ENCODE measurements around the gene CMTM7.
"Not testable (repeated sequence)": the region's sequence is repeated elsewhere in the genome, so short reads cannot be mapped to it uniquely, and the experiment has no call there.

Gene CMTM7

DNA sequence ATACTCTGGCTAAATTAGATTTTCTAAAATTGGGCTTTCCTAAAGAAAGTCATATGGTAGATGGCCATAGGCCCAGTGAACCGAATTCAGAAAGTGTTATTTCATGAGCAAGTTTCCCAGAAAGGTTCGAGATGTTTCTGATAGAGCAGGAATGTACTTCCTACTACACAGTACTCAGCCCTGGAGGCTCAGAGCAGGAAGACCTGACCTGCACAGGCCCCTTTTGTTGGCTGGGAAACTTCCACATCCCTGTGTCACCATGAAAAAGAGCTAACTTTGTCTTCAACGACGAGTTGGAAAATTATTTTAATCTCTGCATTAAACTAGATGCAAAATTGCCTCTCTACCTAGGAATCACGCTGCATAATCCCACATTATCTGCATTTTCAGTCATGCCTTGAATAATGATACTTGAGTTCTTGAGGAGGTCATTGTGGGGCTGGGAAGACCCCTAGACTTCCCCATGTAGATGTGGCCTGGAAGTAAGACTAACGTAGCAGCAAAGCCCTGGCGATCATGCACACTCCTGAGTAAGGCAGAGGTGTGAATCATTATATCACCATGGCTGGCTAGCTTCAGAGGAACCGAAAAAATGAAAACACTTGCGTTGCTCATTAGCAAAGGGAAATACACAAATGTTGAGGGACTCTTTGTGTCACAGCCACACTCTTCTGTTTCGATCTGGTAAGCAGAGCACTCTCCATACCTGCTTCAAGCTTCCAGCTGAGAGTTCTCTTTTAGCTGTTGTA is 47.1 kb downstream of the CMTM7 start:
- DNase-seq (ENCODE audit: low spot score), result no peak

DNA sequence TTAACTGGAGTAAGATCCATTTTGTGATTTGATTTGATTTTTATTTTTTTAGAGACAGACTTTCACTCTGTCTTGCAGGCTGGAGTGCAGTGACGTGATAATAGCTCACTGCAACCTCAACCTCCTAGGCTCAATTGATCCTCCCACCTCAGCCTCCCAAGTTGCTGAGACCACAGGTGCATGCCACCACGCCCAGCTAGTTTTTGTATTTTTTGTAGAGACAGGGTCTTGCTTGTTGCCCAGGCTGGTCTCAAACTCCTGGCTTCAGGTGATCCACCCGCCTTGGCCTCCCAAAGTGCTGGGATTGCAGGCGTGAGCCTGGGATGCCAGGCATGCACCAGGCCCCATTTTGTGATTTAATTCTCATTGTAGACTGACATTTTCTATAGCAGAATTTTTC is 47.8 kb downstream of the CMTM7 start:
- not testable (repeated sequence) for DNase-seq (ENCODE audit: low spot score)

DNA sequence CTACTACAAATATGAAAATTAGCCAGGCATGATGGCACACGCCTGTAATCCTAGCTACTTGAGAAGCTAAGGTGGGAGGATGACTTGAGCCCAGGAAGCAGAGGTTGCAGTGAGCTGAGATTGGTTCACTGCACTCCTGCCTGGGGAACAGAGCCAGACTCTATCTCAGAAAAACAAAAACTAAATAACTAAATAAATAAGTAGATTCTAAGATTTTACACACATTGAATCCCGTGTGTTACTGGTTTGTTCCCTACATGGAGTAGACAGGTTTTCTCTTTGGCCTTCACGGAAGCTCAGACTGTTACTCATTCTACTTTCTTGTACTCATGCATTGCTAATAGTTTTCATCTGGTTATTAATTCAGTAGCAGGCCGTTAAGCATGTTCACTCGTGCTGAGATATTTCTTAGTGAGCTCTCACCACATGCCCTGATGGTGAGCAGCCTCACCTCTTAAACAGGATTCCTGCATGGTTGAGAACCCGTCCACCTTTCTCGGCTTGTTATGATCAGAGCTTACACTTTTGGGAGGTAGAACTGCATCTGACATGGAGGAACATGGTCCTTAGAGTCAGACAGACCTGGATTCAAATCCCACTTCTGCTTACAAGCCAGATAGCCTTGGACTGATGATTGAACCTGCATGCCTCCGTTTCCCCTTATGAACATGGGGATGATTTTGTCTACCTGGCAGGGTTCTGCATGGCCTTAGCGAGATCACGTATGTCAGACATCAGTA is 49.1 kb downstream of the CMTM7 start:
- no peak for DNase-seq (ENCODE audit: low spot score)

DNA sequence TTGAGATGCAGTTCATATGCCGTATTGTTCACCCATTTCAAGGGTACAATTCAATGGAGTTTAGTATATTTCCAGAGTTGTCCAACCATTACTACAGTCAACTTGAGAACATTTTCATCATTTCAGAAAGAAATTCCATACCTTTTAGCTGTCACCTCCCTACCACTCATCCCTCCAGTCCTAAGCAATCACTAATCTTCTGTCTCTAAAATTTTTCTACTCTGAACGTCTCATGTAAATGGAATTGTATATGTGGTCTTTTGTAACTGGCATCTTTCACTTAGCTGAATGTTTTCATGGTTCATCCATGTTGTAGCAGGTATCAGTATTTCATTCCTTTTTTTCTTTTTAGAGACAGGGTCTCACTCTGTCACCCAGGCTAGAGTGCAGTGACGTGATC is 51.1 kb downstream of the CMTM7 start:
- no peak for DNase-seq (ENCODE audit: low spot score)

DNA sequence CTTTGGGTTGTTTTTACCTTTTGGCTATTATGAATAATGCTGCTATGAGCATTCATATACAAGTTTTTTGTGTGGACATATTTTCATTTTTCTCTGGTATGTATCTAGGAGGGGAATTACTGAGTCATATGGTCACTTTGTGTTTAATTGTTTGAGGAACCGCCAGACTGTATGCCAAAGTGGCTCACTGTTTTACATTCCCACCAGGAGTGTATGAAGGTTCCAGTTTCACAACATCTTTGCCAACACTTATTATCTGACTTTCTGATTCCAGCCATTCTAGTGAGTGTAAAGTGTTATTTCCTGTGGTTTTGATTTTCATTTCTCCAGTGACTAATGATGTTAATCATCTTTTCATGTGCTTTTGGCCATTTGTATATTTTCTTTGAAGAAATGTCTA is 51.8 kb downstream of the CMTM7 start:
- no peak for DNase-seq (ENCODE audit: low spot score)

DNA sequence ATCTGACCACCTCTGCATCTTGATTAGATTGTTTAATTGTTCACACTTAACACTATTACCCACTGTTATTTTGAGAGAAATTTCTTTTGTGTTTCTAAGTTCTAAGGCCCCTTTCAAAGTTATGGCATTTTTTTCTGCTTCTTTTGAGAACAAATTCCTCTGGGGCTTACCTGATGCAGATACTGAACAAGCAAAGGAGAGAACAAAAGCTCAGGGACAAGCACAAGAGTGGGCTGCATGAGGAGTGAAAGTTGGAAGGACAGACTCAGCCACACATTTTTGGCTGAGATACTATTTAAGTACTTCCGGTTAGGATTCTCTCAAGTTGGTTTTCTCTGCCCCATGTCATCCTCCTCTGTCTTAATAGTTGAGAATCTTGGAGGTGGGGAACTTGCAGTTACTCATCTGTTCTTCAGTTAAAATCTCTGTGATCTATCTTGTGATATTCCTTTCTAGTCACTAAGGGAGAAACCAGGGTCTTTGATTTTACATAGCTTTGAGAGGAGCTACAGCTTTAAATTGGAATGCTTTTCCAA is 56.3 kb downstream of the CMTM7 start:
- no peak for DNase-seq (ENCODE audit: low spot score)

DNA sequence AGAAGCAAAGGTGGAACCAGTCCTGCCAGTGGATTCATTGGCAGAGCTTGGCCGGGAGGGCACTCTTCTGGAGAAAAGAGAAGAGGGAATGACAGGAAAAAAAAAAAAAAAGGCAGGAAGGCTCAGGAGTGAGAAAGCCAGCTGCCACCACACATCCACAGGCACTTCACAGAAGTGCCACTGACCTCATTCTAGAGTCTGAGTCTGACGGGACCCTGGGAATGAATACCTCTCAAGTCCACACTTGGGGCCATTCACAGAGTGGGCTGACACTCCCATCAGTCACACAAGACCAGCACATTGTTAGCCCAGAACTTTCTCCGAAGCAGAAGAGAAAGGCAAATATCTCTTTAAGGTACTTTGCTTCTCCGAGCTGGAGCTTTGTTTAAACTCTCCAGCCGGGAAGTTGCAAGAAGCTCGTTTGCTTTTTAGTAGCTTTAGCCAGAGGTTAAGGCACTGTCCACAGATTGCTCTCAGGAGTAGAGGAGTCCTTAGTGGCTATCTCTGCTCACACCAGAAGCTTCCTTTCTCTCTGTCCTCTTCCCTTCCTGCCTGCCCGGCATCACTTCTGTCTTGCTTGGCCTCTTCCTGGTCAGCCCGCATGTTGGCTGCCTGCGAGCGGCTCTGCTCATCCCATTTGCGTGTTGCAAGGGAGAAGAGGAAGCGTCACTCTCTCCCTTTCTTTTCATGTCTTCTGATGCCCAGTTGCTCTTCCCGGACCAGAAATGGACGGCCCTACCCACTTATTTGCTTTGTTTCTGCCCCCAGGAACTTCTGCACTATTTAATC is 57.2 kb downstream of the CMTM7 start:
- no peak for DNase-seq (ENCODE audit: low spot score)

DNA sequence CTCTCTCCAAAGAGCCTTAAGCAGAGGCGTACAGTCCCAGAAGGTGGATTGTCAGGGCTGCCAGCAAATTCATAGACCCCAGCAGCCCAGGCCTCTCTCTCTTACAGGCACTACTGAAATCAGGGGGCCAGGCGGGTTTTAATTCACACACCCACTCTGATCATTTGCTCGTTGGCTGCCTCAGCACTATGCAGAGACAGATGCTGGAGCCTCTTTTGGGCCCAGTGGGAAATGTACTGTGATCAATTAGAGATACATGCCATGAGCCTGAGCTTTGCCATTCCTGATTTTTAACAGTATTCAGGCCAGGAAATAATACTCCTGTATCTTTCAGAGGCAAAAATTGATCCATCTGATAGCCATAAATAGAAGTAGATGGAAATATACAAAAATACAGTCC is 58.0 kb downstream of the CMTM7 start:
- no peak for DNase-seq (ENCODE audit: low spot score)

DNA sequence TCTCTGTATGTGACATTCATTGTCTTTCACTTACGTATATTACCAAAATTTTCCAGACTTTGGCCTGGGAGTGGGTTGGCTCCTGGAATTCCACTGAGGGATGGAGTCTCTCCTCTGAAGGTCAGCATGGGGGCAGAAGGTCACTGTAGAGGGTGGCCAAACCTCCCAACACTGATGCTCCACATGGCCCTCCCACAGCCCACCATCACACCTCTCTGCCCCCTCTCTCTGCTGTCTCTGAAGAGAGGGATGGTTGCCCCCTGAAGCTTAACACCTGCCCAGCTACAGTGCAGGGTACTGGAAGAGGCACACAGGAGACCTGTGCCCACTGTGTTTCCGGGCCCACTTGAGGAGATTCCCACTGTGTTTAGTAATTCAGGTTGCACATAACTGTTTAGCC is 58.8 kb downstream of the CMTM7 start:
- DNase-seq (ENCODE audit: low spot score), result no peak

DNA sequence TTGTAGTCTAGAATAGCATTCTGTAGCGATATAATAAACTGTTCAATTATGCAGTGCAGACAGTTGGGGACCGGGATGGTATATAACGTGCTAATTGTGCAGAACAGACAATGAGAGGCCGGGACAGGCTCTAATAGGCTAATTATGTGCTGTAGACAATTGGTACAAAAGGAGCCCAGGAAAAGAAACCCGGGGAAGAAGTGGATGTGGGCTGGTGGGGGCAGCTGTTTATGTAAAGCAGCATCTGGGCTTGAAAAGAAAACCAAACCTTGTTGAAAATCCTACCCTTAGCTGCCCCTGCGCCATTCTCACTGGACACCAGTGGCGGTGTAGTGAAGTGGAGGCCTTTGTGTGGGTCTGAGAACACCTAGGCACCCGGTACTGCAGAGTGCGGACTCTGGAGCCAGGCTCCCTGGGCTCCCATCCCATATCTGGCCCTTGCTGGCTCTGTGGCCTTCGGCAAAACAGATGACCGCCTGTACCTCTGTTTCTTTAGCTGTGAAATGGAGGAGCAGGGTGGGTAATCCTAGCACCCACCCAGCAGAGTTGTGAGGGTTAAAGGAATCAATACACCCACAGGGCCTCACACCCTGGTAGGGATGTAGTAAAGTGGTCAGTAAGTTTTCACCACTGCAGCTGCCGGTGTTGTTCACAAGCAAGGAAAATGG is 59.5 kb downstream of the CMTM7 start:
- DNase-seq (ENCODE audit: low spot score), result no peak

DNA sequence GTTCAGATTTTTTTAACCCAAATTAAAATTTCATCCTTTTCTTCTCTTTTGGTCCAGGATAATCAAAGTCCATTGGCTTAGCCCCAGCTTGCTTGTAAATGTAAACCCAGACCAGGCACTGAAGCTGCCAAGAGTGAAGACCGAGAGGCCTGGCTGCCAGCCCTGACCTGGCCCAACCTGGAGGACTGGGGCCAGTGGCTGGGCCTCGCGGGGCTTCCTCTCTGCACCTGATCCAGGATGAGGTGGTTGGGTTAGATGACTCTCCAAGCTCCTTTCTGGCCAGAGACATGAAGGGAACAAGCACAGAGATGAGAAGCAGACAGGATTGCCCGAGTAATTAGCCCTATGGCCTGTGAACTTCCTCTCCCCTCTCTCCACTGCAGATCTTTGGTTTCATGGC is 60.4 kb downstream of the CMTM7 start:
- DNase-seq (ENCODE audit: low spot score), result no peak

DNA sequence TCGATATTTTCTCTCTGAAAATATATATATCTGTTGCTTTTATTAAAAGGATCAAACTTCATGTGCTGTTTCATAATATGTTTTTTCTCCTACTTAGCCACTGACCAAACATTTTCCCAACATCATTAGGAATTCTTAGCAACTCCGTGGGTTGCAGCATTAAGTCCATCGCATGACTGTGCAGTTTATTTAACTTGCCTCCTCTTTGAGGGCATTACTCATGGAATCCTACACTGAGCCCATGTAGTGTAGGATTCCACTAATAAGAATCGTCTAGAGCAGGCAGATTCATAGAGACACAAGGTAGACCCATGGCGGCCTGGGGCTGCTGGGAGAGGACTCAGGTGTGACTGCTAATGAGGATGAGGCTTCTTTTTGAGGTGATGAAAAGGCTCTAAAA is 61.7 kb downstream of the CMTM7 start:
- no peak for DNase-seq (ENCODE audit: low spot score)

DNA sequence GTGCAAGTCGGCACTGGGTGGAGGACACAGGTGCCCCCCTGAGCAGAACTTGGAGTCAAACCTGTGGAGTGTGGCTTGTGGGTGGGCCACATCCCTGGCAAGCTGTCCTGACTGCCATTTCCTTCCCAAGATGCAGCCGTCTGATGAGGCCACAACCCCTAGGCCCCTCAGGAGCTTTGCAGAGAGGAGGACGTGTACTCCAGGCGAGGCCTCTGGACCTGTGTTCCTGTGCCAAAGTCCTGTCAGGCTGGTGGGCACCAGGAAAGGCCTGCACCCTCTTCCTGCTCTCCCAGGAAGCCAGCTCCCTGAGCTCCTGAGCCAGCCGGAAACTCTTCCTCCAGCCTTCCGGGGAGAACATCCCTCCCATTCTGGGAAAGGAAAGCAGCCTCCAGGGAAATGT is 62.5 kb downstream of the CMTM7 start:
- no peak for DNase-seq (ENCODE audit: low spot score)

DNA sequence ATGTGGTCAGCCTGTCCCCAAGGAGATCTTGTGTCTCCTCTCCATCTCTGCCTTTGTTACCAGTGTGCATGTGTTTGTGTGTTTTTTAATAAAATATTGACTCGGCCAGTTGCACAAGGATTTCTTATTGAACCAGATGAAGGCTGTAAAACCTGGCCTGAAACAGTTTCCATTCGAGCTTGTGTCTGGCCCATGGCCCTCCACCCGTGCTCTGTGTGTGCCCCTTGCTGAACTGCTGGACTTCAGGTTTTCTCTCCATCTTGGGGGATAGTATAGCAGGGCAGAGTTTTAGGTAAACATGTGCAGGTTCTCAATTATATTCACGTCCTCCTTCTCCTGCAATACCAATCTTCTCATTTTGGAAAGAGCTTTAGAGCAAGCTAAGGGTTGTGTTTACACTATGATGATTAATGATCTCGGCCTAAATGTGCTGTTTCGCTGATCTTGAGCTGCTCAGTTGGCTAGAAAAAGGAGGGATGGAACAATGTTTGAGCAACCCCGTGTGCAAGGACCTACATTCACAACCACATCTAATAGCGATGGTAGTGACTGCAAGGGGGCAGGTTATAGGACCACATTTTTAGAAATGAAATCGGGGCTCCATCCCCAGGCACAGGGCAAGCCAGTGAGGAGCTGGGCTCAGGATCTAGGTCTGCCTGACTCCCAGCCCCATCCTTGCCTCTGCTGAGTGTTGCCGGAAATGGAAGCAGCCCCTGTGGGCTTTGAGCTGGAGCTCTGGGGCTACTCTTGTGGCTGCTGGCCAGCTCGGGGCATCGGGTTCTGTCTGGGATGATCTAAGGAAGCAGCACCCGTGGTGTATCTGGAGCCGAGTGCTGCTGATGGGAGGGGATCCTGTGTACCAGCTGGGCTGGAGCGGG is 63.3 kb downstream of the CMTM7 start:
- DNase-seq (ENCODE audit: low spot score), result no peak

DNA sequence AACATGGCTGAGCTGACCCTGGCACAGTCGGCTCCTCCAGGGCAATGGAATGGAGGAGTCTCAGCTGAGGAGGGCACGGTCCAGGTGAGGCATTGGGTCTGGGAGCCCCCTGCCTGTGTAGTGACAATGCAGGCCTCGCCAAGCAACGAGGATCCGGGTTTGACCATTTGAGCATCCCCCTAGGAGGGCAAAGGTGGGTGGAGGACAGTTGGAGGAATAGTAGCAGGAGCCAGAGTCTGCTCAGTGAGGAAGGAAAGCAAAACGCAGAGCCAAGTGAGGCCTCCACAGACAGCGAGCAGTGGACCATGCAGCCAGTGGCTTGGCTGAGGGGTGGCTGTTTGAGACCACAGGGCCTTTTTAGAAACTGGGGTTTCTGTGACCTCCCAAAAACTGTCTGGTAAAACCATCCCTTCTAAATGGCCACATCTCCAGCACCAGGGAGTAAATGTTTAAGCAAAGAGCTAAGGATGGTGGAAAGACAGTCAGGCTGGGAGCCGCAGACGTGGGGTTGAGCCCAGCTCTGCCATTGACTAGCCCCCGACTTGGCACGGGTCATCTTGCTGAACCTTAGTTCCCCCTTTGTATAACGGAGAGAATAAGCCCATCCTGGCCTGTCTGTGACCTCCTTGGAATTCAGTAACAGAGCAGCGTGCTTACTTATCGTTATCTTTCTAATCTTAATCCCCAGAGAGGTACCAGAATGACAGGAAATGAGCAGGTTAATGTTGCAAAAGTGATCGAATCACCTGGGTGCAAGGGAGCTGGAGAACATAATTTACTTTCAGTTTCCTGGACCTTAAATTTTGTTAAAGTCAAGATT is 64.2 kb downstream of the CMTM7 start:
- DNase-seq (ENCODE audit: low spot score), result no peak

DNA sequence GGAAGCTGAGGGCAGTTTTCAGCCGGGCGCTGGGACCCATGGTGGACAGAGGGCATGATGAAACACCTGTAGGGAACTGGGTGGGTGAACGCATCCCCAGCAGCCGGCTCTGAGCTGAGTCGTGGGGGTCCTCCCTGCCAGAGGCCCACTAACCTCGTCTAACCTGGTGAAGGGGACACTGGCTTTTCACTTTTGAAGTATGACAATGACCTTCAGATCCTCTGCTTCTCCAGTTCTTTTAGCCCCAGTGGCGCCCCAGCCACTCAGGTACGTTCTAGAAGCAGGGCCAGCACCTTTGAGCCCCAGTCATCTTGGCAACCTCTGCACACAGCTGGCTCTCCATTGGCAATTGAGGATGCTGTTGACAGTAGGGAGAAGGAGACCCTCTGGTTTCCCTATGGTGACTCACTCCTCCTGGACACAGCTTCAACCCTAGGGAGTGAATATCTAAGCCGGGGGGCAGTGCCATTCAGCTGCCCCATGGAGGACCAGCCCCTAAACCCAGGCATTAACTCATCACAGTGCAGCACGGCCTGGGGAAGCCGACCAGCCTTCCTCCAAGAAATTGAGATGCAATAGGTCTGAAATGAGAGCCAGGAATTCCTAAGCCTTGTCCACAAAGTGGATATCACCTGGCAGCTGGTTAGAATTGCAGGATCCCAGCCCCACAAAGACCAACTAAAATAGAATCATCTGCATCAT is 64.9 kb downstream of the CMTM7 start:
- DNase-seq (ENCODE audit: low spot score), result no peak

DNA sequence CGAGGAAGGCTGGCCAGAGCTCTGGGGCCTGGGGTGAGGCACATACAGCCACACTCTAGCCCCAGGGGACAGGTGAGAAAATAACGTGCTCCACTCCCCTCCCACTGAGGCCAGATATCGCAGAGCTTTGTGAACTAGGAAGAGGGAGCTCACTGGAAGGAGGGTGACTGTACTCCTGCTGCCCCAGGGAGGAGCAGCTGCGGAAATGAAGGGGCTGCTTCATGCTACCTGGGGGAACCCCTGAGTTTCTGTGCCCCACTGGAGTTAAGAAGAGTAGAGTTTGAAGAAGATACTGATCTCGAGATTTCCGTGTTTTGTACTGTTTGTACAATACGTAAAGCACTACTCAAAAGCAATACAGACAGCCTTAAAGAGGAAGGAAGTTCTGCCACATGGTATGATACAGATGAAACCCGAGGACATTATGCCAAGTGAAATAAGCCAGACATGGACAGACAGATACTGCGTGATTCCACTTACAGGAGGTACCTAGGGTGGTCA is 66.4 kb downstream of the CMTM7 start:
- no peak for DNase-seq (ENCODE audit: low spot score)

DNA sequence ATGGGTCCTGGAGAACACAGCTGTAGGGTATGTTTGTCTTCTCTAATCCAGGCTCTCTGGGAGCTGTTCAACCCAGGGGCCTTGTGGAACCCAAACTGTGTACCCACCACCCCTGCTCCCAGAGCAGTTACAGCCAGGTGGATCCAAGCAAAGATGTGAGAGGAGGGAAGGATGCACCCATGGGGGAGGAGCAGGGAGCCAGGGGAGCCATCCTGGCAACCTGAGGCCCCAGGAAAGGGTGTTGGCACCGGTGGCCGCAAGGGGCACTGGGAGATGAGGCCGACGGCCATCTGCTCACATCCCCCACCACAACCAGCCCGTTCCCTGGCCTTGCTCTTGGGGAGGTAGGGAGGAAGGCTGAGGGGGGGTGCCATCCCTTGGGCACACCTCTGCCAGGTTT is 67.8 kb downstream of the CMTM7 start:
- DNase-seq (ENCODE audit: low spot score), result no peak

DNA sequence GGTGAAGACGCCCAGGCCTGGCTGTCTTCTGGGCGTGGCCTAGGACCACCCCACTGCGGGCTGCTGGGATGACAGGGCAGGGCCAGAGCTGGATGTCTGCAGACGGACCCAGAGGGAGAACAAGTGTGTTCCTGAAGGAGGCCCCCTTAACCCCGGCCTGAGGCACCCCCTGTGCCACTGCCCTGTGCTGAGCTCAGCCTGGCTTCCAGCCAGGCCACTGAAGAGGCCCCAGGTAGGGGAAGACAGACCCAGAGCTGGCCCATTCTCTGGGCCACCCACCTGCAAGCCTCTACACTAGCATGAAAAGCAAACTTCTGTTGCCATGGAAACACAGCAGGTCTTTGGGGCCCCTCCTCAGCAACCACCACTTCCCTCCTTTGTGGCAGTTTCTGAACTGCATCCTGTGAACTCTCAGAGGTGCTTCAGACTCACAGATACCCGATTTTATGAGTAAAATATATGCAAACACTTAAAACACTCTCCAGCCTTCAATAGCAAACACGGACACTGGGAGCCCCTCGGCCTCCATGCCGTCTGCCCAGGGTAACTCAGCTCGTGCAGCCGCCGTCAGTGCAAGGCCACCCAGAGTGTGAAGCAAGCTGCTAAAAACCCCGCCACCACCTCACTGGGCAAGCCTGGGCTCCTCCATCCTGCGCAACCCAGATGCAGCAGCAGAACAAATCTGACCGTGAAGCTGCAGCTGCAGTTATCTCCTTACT is 68.5 kb downstream of the CMTM7 start:
- no peak for DNase-seq (ENCODE audit: low spot score)

Data from hematopoietic multipotent progenitor cell treated with erythropoietin and hydrocortisone succinate and interleukin-3 and kit ligand, for 15 days (in vitro differentiated cells).